Chondrocyte (in vitro differentiated cells): Measurements from ENCODE around the gene ITGB1. TPM values are rescaled to one million over a fixed set of nuclear protein-coding genes. Genes with fewer than 3 reads are reported as not detected.

ENCODE experiments used
- DNase-seq: peaks from one replicate; pipeline ENCODE4 v3.0.0; 2021; ENCODE audit warnings: mixed read lengths, low spot score
- H3K27ac Mint-ChIP-seq: one replicate; pipeline ENCODE4 v1.8.0; 2021; ENCODE audit warnings: mild to moderate bottlenecking, moderate library complexity, mixed read lengths; ENCODE audit not compliant: unreplicated experiment
- H3K27me3 Mint-ChIP-seq: 2 replicates; pipeline ENCODE4 v1.8.0; 2021; ENCODE audit warnings: low read depth, mixed read lengths
- H3K36me3 Mint-ChIP-seq: 2 replicates; pipeline ENCODE4 v1.8.0; 2021; ENCODE audit warnings: low read depth, mixed read lengths
- H3K4me1 Mint-ChIP-seq: 2 replicates; pipeline ENCODE4 v1.8.0; 2021; ENCODE audit warnings: low read depth, mild to moderate bottlenecking, mixed read lengths
- H3K4me3 Mint-ChIP-seq: one replicate; pipeline ENCODE4 v1.8.0; 2021; ENCODE audit warnings: mild to moderate bottlenecking, moderate library complexity, mixed read lengths; ENCODE audit not compliant: unreplicated experiment
- H3K9me3 Mint-ChIP-seq: 2 replicates; pipeline ENCODE4 v1.8.0; 2021; ENCODE audit warnings: low read depth, mixed read lengths
- total RNA-seq: library from RNA; stranded (reverse); gene quantifications from 3 replicates; pipeline ENCODE4 v1.2.1, GENCODE V29; 2021
- TF ChIP-seq, protein P1 (sequence below): fragments of 200-600 bp; sonication (generic); IDR thresholded peaks from 2 replicates; pipeline ENCODE4 v1.5.0; 2021; ENCODE audit warnings: antibody characterized with exemption, mild to moderate bottlenecking, moderate library complexity

ITGB1 gene
- total RNA-seq, 1 donor from 2014 or later = 1,183 TPM

GRCh38 chr10:32865170-32865569, 92.9 kb downstream of the ITGB1 start:
- H3K27me3 Mint-ChIP-seq = no peaks in the 10 kb centered on the region
- no peak overlapping the region for H3K4me3 Mint-ChIP-seq
- H3K36me3 Mint-ChIP-seq = peaks cover 4% of the 10 kb centered on the region
- DNase-seq = no peak
- H3K27ac Mint-ChIP-seq = no peak overlapping the region
- H3K9me3 Mint-ChIP-seq = peaks cover 20% of the 10 kb centered on the region
- H3K4me1 Mint-ChIP-seq = no peaks in the 10 kb centered on the region
- TF ChIP-seq, protein P1, sequence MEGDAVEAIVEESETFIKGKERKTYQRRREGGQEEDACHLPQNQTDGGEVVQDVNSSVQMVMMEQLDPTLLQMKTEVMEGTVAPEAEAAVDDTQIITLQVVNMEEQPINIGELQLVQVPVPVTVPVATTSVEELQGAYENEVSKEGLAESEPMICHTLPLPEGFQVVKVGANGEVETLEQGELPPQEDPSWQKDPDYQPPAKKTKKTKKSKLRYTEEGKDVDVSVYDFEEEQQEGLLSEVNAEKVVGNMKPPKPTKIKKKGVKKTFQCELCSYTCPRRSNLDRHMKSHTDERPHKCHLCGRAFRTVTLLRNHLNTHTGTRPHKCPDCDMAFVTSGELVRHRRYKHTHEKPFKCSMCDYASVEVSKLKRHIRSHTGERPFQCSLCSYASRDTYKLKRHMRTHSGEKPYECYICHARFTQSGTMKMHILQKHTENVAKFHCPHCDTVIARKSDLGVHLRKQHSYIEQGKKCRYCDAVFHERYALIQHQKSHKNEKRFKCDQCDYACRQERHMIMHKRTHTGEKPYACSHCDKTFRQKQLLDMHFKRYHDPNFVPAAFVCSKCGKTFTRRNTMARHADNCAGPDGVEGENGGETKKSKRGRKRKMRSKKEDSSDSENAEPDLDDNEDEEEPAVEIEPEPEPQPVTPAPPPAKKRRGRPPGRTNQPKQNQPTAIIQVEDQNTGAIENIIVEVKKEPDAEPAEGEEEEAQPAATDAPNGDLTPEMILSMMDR = no peak

GRCh38 chr10:32854435-32854834, 103.6 kb downstream of the ITGB1 start:
- Mint-ChIP-seq H3K9me3 (peaks cover 16% of the 10 kb centered on the region), H3K27ac (no peak overlapping the region), H3K36me3 (peaks cover 16% of the 10 kb centered on the region), H3K4me3 (no peak overlapping the region), H3K4me1 (no peaks in the 10 kb centered on the region), H3K27me3 (no peaks in the 10 kb centered on the region)
- no peak for DNase-seq
- TF ChIP-seq, protein P1 = no peak

- no peak for DNase-seq
- Mint-ChIP-seq H3K36me3 (peaks cover 5% of the 10 kb centered on the region), H3K4me1 (no peaks in the 10 kb centered on the region), H3K4me3 (no peak overlapping the region), H3K27ac (no peak overlapping the region), H3K9me3 (peaks cover 6% of the 10 kb centered on the region), H3K27me3 (no peaks in the 10 kb centered on the region)
- TF ChIP-seq, protein P1 = no peak
Measured at GRCh38 chr10:32851301-32851700, 106.7 kb downstream of the ITGB1 start.
